ENCODE results near the gene MEP1A. TPM values are rescaled to one million over a fixed set of nuclear protein-coding genes. Genes with fewer than 3 reads are reported as not detected.

The MEP1A gene
- total RNA-seq, 1 donor from 2014 or later = not detected

Other genes starting within 250 kb of the MEP1A start
- gene CYP39A1, start 140.6 kb upstream of the MEP1A start, total RNA-seq = under 0.01 and 0.60 TPM in 2 replicates
- 0.22 and 1.4 TPM in 2 replicates for gene SLC25A27, start 140.4 kb upstream of the MEP1A start, total RNA-seq
- gene TDRD6, start 105.5 kb upstream of the MEP1A start, total RNA-seq = under 0.01 TPM in 1 of 2 replicates, not detected in the other
- not detected in 2 replicates for gene PLA2G7, start 58.0 kb upstream of the MEP1A start, total RNA-seq
- gene ANKRD66, start 46.5 kb upstream of the MEP1A start, total RNA-seq = not detected in 2 replicates
- 57.3 and 83.7 TPM in 2 replicates for gene ADGRF5, start 128.5 kb downstream of the MEP1A start, total RNA-seq
- not detected in 2 replicates for gene ADGRF1, start 248.9 kb downstream of the MEP1A start, total RNA-seq

Data from lung microvascular endothelial cell (primary cell).